H1 (cell line): ENCODE measurements around the gene EXOC5. TPM values are rescaled to one million over a fixed set of nuclear protein-coding genes. Genes with fewer than 3 reads are reported as not detected.
A peak's percentile ranks its signal among the peaks of the same experiment; 100 is the strongest.

Source experiments
- CTCF ChIA-PET: fragments of 300-600 bp; sonication (Branson Sonifier 250); formaldehyde crosslinking; loops from one replicate; lab custom pipeline; 2021; ENCODE audit not compliant: partially characterized antibody; lab: Charles Lee
- POLR2A ChIA-PET: fragments of 300-600 bp; sonication (Branson Sonifier 250); formaldehyde crosslinking; loops from one replicate; lab custom pipeline; 2021; ENCODE audit warnings: inconsistent platforms; ENCODE audit not compliant: partially characterized antibody; lab: Charles Lee
- DNase-seq, 2 experiments: peaks; one replicate each; pipeline versions ENCODE4 v3.0.0 to v3.0.0-alpha.2; 2010 to 2022; ENCODE audit warnings: low spot score in 2 of 2, low read depth in 1 of 2, mixed read lengths in 1 of 2
- FAIRE-seq: peaks from 2 replicates; lab custom pipeline; 2011; peaks lifted over from hg19 to GRCh38; lab: Jason Lieb, UNC
- H2AFZ ChIP-seq: 2 replicates; pipeline ENCODE4 v1.8.1; 2012; ENCODE audit warnings: low read length, inconsistent platforms
- H2AK5ac ChIP-seq: 2 replicates; pipeline ENCODE4 v1.6.1; 2013; ENCODE audit warnings: low read depth, low read length
- H2BK120ac ChIP-seq: replicated peaks from 2 replicates; pipeline ENCODE3; 2013; ENCODE audit warnings: low read depth, low read length, inconsistent platforms
- H2BK12ac ChIP-seq: 2 replicates; pipeline ENCODE4 v1.6.1; 2013; ENCODE audit warnings: low read depth, low read length
- H2BK15ac ChIP-seq: 2 replicates; pipeline ENCODE4 v1.6.1; 2013; ENCODE audit warnings: low read length
- H2BK20ac ChIP-seq: 2 replicates; pipeline ENCODE4 v1.6.1; 2013; ENCODE audit warnings: low read length
- H2BK5ac ChIP-seq: 2 replicates; pipeline ENCODE4 v1.6.1; 2013; ENCODE audit warnings: low read depth, low read length
- H3K14ac ChIP-seq: 2 replicates; pipeline ENCODE4 v1.6.1; 2013; ENCODE audit warnings: inconsistent platforms; ENCODE audit not compliant: insufficient read length
- H3K18ac ChIP-seq: 2 replicates; pipeline ENCODE4 v1.6.1; 2013; ENCODE audit warnings: low read length; ENCODE audit errors: extremely low read depth
- H3K23ac ChIP-seq: 2 replicates; pipeline ENCODE4 v1.6.1; 2013; ENCODE audit warnings: inconsistent platforms; ENCODE audit not compliant: insufficient read length
- H3K23me2 ChIP-seq: 2 replicates; pipeline ENCODE4 v1.6.1; 2013; ENCODE audit warnings: low read depth, low read length
- H3K27ac ChIP-seq: 2 replicates; pipeline ENCODE4 v1.6.1; 2011; ENCODE audit warnings: low read depth, low read length, inconsistent platforms
- H3K27me3 ChIP-seq, 4 experiments: replicated peaks in 1 of 4; 1 replicate in 1 of 4; 2 replicates in 3 of 4; pipeline versions ENCODE4 v1.6.1 to v1.8.1; 2011 to 2013; ENCODE audit warnings: low read length in 3 of 4, mild to moderate bottlenecking in 3 of 4, inconsistent platforms in 2 of 4, mixed read lengths in 2 of 4, moderate library complexity in 1 of 4; ENCODE audit not compliant: control insufficient read depth in 3 of 4, insufficient read depth in 3 of 4; ENCODE audit errors: extremely low read depth in 1 of 4
- H3K36me3 ChIP-seq, 4 experiments: 2 replicates each; pipeline versions ENCODE4 v1.6.1 to v1.8.1; 2011 to 2013; ENCODE audit warnings: mild to moderate bottlenecking in 4 of 4, low read length in 3 of 4, moderate library complexity in 2 of 4, control low read depth in 1 of 4, inconsistent platforms in 1 of 4; ENCODE audit not compliant: insufficient read depth in 4 of 4, control insufficient read depth in 2 of 4
- H3K4ac ChIP-seq: replicated peaks from 2 replicates; pipeline ENCODE3; 2013; ENCODE audit warnings: low read length, low read depth, mixed read lengths, inconsistent platforms; ENCODE audit not compliant: insufficient read length
- H3K4me1 ChIP-seq, 4 experiments: replicated peaks in 1 of 4; 1 replicate in 1 of 4; 2 replicates in 3 of 4; pipeline versions ENCODE4 v1.6.1 to v1.8.1; 2011 to 2013; ENCODE audit warnings: low read length in 3 of 4, inconsistent platforms in 2 of 4, mixed read lengths in 1 of 4; ENCODE audit not compliant: insufficient read depth in 4 of 4, control insufficient read depth in 3 of 4
- H3K4me2 ChIP-seq, 2 experiments: 2 replicates each; pipeline versions ENCODE4 v1.6.1 to v1.8.1; 2011 to 2013; ENCODE audit warnings: low read depth in 2 of 2, low read length in 2 of 2, control low read depth in 1 of 2, inconsistent platforms in 1 of 2, mild to moderate bottlenecking in 1 of 2; ENCODE audit not compliant: insufficient read depth in 1 of 2
- H3K4me3 ChIP-seq, 4 experiments: fragments of 200-600, 300-600 bp in 1 of 4; sonication (generic), shearing (Covaris generic), sonication (Bioruptor Twin) in 1 of 4; 2 replicates each; pipeline versions ENCODE4 v1.5.1 to v1.8.1; 2011 to 2016; ENCODE audit warnings: low read length in 4 of 4, low read depth in 3 of 4, control low read depth in 2 of 4, inconsistent platforms in 2 of 4, mild to moderate bottlenecking in 2 of 4, mixed read lengths in 1 of 4, moderate library complexity in 1 of 4; ENCODE audit not compliant: insufficient read depth in 2 of 4; ENCODE audit errors: extremely low read depth in 1 of 4
- H3K56ac ChIP-seq: replicated peaks from 2 replicates; pipeline ENCODE3; 2013; ENCODE audit warnings: low read depth, mild to moderate bottlenecking, mixed read lengths, low read length, inconsistent platforms; ENCODE audit not compliant: insufficient read length
- H3K79me1 ChIP-seq: 2 replicates; pipeline ENCODE4 v1.6.1; 2013; ENCODE audit warnings: low read depth, low read length, control low read depth
- H3K79me2 ChIP-seq, 2 experiments: 2 replicates each; pipeline versions ENCODE4 v1.6.1 to v1.8.1; 2012 to 2013; ENCODE audit warnings: low read length in 2 of 2, mild to moderate bottlenecking in 2 of 2, inconsistent platforms in 1 of 2; ENCODE audit not compliant: insufficient read depth in 2 of 2, control insufficient read depth in 1 of 2
- H3K9ac ChIP-seq, 4 experiments: replicated peaks in 1 of 4; 1 replicate in 1 of 4; 2 replicates in 3 of 4; pipeline versions ENCODE4 v1.6.1 to v1.8.1; 2011 to 2013; ENCODE audit warnings: low read depth in 3 of 4, low read length in 3 of 4, control low read depth in 2 of 4, mild to moderate bottlenecking in 2 of 4, moderate library complexity in 2 of 4, inconsistent platforms in 1 of 4; ENCODE audit errors: extremely low read depth in 1 of 4
- H3K9me3 ChIP-seq, 2 experiments: 2 replicates each; pipeline versions ENCODE4 v1.6.1 to v1.8.1; 2012 to 2013; ENCODE audit warnings: mild to moderate bottlenecking in 2 of 2, moderate library complexity in 2 of 2, control low read depth in 1 of 2, inconsistent platforms in 1 of 2, low read depth in 1 of 2, low read length in 1 of 2, mixed read lengths in 1 of 2; ENCODE audit not compliant: insufficient read depth in 2 of 2
- H4K20me1 ChIP-seq, 2 experiments: replicated peaks in 1 of 2; 2 replicates each; pipeline versions ENCODE3 to v1.8.1; 2011 to 2013; ENCODE audit warnings: inconsistent platforms in 2 of 2, low read length in 2 of 2, mild to moderate bottlenecking in 1 of 2; ENCODE audit not compliant: insufficient read depth in 2 of 2, control insufficient read depth in 1 of 2
- H4K5ac ChIP-seq: 2 replicates; pipeline ENCODE4 v1.6.1; 2013; ENCODE audit warnings: low read length, low read depth, mixed read lengths, inconsistent platforms; ENCODE audit not compliant: insufficient read length
- H4K8ac ChIP-seq: 2 replicates; pipeline ENCODE4 v1.8.0; 2013; ENCODE audit warnings: mild to moderate bottlenecking, moderate library complexity, low read length, inconsistent platforms; ENCODE audit not compliant: insufficient read depth; ENCODE audit errors: extremely low read depth
- H4K91ac ChIP-seq: replicated peaks from 2 replicates; pipeline ENCODE3; 2013; ENCODE audit warnings: low read length, mixed read lengths, inconsistent platforms; ENCODE audit not compliant: insufficient read length
- CBX8 ChIP-seq: fragments of 300-800, 300-1000 bp; sonication (generic); IDR thresholded peaks from 2 replicates; pipeline ENCODE4 v1.7.1; 2016; ENCODE audit warnings: low read depth, low read length, borderline replicate concordance
- CTBP2 ChIP-seq: IDR thresholded peaks from 2 replicates; pipeline ENCODE4 v1.7.0; 2011; ENCODE audit warnings: borderline replicate concordance, mild to moderate bottlenecking, moderate library complexity, mixed read lengths, low read length; ENCODE audit not compliant: insufficient read depth, insufficient read length
- KDM1A ChIP-seq: fragments of 200-600, 300-600 bp; sonication (generic); IDR thresholded peaks from 2 replicates; pipeline ENCODE4 v1.7.1; 2016; ENCODE audit warnings: mild to moderate bottlenecking, low read length, borderline replicate concordance
- NANOG ChIP-seq: IDR thresholded peaks from 2 replicates; pipeline ENCODE4 v1.6.1; 2011; ENCODE audit warnings: low read length, low read depth, mild to moderate bottlenecking, inconsistent platforms; ENCODE audit not compliant: insufficient read depth, poor library complexity, severe bottlenecking
- RAD21 ChIP-seq, 2 experiments: IDR thresholded peaks in 1 of 2; conservative IDR thresholded peaks in 1 of 2; 2 replicates each; pipeline ENCODE4 v1.6.1; 2011; ENCODE audit warnings: low read depth in 2 of 2, low read length in 2 of 2, improper control_type of control experiment in 1 of 2, inconsistent platforms in 1 of 2, mild to moderate bottlenecking in 1 of 2, moderate library complexity in 1 of 2
- RNF2 ChIP-seq: fragments of 200-900, 300-1000 bp; sonication (generic); IDR thresholded peaks from 2 replicates; pipeline ENCODE4 v1.7.1; 2016; ENCODE audit warnings: borderline replicate concordance, low read depth, mild to moderate bottlenecking, antibody characterized with exemption, low read length; ENCODE audit not compliant: poor library complexity, severe bottlenecking; ENCODE audit errors: missing control alignments
- TEAD4 ChIP-seq: IDR thresholded peaks from 2 replicates; pipeline ENCODE4 v1.6.1; 2012; ENCODE audit warnings: low read depth, low read length, inconsistent platforms, mixed read lengths
- WGBS, 2 experiments: shearing (Covaris generic) in 1 of 2; methylation state at CpG; one replicate each; pipeline versions ENCODE4 v1.1.6 to v1.1.7; 2013 to 2015; ENCODE audit warnings: low lambda C conversion rate in 2 of 2, mixed read lengths in 2 of 2, inconsistent platforms in 1 of 2, low coverage in 1 of 2, missing lambda C conversion rate in 1 of 2; ENCODE audit not compliant: insufficient replicate concordance in 2 of 2, insufficient coverage in 1 of 2, insufficient read length in 1 of 2; ENCODE audit errors: extremely low coverage in 1 of 2, missing lambda C conversion rate in 1 of 2; 5-methylcytosine and 5-hydroxymethylcytosine counted together
- polyA plus RNA-seq, 7 experiments: library from polyadenylated mRNA; depleted of rRNA in 3 of 7; stranded (reverse) in 5 of 7; unstranded in 2 of 7; fragments of >200 nt in 5 of 7; fragments of 200-250 nt in 2 of 7; gene quantifications; 1 replicate in 5 of 7; 2 replicates in 1 of 7; 4 replicates in 1 of 7; pipeline versions ENCODE4 v1.2.1 to v1.2.3, GENCODE V29; 2011 to 2013; ENCODE audit warnings: missing spikeins in 2 of 7, mixed read lengths in 2 of 7
- total RNA-seq: library from RNA; stranded (reverse); fragmentation: NEBNext Ultra II Directional; extraction: Animal tissue kit (Norgen Biotek cat#: 25700); gene quantifications from 2 replicates; pipeline ENCODE4 v1.2.1, GENCODE V29; 2021
- TF ChIP-seq, protein P1 (sequence below), 3 experiments: IDR thresholded peaks; 1 replicate in 2 of 3; 2 replicates in 1 of 3; pipeline versions ENCODE4 v1.5.1 to v1.6.1; 2011; ENCODE audit warnings: low read length in 3 of 3, mild to moderate bottlenecking in 3 of 3, inconsistent platforms in 2 of 3, low read depth in 1 of 3, moderate library complexity in 1 of 3; ENCODE audit not compliant: insufficient read depth in 1 of 3; ENCODE audit errors: control extremely low read depth in 1 of 3

Gene EXOC5
- total and polyA plus RNA-seq, 2 of the 8 experiments (the other 6 are each of a cell fraction or from before 2014, with no cell fraction given): 23.0 to 86.7 TPM

DNA sequence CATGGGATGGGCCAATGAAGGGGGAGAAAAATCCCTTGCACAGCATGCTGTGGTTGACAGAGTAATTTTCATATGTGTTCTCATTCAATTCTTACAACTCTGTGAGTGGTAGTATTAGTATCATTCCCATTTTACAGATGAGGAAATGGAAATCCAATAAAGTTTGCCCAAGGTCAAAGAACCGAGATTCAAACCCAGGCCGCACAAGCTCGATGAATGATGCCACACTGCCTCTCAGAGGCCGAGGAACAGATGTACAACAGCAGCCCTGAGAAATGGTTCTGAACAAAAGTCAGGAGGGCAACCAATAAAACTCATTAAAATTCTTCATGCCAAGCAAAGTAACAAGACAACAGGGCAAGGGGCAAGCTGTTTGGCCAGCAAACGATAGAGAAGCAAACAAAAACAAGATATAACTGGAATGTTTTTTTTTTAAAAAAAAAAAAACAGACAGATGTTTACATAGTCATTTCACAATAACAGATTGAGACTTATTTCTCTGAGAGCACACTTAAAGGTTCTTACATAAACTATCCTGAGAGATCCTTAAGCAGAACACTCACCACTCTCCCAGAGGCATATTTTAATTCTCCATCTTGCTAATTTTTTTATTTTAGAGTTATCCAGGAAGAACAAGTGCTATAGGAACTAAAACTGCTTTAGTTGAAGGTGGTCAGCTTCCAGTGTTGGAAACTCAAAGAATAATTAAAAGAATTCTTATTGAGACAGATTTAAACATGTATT lies 85.8 kb downstream of the EXOC5 start:
- Histone ChIP-seq H4K8ac (no peak overlapping the region), H2BK20ac (no peak overlapping the region), H3K18ac (no peak overlapping the region), H2BK120ac (no peak overlapping the region), H4K5ac (no peak overlapping the region), H3K23ac (no peak overlapping the region), H3K56ac (no peak overlapping the region), H3K79me2 (no peaks in the 10 kb centered on the region), H2AFZ (no peak overlapping the region), H4K91ac (no peak overlapping the region), H3K9me3 (no peaks in the 10 kb centered on the region), H2BK15ac (no peak overlapping the region), H3K9ac (no peak overlapping the region), H3K36me3 (no peaks in the 10 kb centered on the region), H4K20me1 (no peaks in the 10 kb centered on the region), H2BK5ac (no peak overlapping the region), H3K27ac (no peak overlapping the region), H3K4me1 (peaks cover 0 to 2% (median 0%) of the 10 kb centered on the region in 4 experiments; a peak in 1 of 7 replicates), H3K23me2 (no peaks in the 10 kb centered on the region), H2BK12ac (no peak overlapping the region), H3K79me1 (no peaks in the 10 kb centered on the region), H2AK5ac (no peak overlapping the region), H3K14ac (no peak overlapping the region), H3K4me3 (no peak overlapping the region), H3K27me3 (no peaks in the 10 kb centered on the region), H3K4me2 (no peak overlapping the region), H3K4ac (no peak overlapping the region)
- POLR2A ChIA-PET: interaction anchor here (0.9 kb wide), 1 partner anchor 380 kb away, joined by 3 read pairs; no protein-coding TSS in a partner anchor
- FAIRE-seq (peak; percentile 91), DNase-seq (no peak)
- CTCF ChIA-PET: interaction anchor here (0.5 to 4.2 kb wide), 53 partner anchors 9 to 895 kb away, joined by 3 to 29 read pairs (median 4); no protein-coding TSS in a partner anchor
- no peak for TF ChIP-seq TEAD4
- no peak for TF ChIP-seq NANOG
- TF ChIP-seq RAD21 (IDR thresholded peaks at IDR 0.05 in 1 of 2, conservative IDR thresholded peaks at IDR 0.05 in 1 of 2; ENCODE audit: low read depth in 2 of 2, low read length in 2 of 2): peak; percentile 98
- peak; percentile 89; the same call in 1 of the 2 replicates for TF ChIP-seq KDM1A
- no peak for TF ChIP-seq CTBP2
- no peak for TF ChIP-seq CBX8
- TF ChIP-seq, protein P1, sequence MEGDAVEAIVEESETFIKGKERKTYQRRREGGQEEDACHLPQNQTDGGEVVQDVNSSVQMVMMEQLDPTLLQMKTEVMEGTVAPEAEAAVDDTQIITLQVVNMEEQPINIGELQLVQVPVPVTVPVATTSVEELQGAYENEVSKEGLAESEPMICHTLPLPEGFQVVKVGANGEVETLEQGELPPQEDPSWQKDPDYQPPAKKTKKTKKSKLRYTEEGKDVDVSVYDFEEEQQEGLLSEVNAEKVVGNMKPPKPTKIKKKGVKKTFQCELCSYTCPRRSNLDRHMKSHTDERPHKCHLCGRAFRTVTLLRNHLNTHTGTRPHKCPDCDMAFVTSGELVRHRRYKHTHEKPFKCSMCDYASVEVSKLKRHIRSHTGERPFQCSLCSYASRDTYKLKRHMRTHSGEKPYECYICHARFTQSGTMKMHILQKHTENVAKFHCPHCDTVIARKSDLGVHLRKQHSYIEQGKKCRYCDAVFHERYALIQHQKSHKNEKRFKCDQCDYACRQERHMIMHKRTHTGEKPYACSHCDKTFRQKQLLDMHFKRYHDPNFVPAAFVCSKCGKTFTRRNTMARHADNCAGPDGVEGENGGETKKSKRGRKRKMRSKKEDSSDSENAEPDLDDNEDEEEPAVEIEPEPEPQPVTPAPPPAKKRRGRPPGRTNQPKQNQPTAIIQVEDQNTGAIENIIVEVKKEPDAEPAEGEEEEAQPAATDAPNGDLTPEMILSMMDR (IDR thresholded peaks at IDR 0.05; ENCODE audit: control extremely low read depth in 1 of 3, insufficient read depth in 1 of 3, low read depth in 1 of 3, low read length in 3 of 3): peak; percentile 78 to 87 (median 82)
- no peak for TF ChIP-seq RNF2
- 42% methylated on average over 5 of the region's 5 CpGs; no CpG with 5 or more reads in 1 of the 2 experiments for WGBS, 2 experiments
